ENCODE data around the gene HAO1.

DNA sequence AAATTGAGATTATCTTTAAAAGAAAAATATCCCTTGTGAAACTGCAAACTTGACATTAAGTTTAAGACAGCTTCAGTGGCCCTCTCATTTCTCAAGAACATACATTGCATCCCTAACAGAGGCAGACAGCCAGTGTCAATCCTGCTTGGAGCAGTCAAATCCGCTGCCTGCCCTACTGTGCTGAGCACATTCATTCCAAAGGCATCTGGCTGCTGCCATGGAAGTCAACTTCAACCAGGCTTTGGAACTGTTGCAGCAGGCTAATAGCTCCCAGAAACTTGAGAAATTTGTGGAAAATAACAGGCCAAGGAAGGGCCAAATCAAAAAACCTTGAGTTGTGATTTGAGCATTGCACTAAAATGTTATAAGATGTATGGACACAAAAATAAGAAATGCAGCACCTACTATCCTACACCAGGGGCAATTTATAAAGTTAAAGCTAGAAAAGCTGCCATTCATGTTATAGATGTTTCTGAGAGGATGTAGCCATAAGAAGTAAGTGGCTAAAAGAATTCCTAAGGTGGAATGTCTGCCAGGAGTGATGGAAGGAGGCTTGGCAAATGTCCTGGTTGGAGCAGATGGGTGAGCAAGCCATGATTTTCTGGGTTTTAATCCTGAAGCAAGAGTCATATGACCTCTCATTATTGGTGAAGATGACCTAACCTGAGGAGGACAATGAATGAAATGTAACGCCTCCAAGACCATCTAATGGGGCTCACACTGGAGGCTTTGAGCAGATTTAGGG is 31.4 kb upstream of the HAO1 start:
- no peak for TF ChIP-seq PHF5A (CRISPR knock-in tag; IDR thresholded peaks at IDR 0.05; ENCODE audit: low read depth, unreplicated experiment)
- TF ChIP-seq, protein P1, sequence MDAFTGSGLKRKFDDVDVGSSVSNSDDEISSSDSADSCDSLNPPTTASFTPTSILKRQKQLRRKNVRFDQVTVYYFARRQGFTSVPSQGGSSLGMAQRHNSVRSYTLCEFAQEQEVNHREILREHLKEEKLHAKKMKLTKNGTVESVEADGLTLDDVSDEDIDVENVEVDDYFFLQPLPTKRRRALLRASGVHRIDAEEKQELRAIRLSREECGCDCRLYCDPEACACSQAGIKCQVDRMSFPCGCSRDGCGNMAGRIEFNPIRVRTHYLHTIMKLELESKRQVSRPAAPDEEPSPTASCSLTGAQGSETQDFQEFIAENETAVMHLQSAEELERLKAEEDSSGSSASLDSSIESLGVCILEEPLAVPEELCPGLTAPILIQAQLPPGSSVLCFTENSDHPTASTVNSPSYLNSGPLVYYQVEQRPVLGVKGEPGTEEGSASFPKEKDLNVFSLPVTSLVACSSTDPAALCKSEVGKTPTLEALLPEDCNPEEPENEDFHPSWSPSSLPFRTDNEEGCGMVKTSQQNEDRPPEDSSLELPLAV (CRISPR knock-in tag; conservative IDR thresholded peaks at IDR 0.05; ENCODE audit: low read depth): no peak
